PC-9 (cell line): ENCODE measurements around the gene NUP160. TPM values are rescaled to one million over a fixed set of nuclear protein-coding genes. Genes with fewer than 3 reads are reported as not detected.
A peak's percentile ranks its signal among the peaks of the same experiment; 100 is the strongest.
"Not testable (repeated sequence)": the region's sequence is repeated elsewhere in the genome, so short reads cannot be mapped to it uniquely, and the experiment has no call there.

Experiments
- BruUV-seq: library from RNA; stranded (reverse); fragments of 400-500 nt; replicated peaks from 2 replicates; lab custom pipeline; 2021; lab: Mats Ljungman, UMichigan
- CTCF ChIA-PET: fragments of 300-600 bp; sonication (Branson Sonifier 250); formaldehyde crosslinking; loops from one replicate; lab custom pipeline; 2022; ENCODE audit warnings: antibody characterized with exemption; lab: Charles Lee
- POLR2A ChIA-PET: fragments of 300-600 bp; sonication (Branson Sonifier 250); formaldehyde crosslinking; loops from one replicate; lab custom pipeline; 2022; ENCODE audit warnings: antibody characterized with exemption; ENCODE audit not compliant: unreplicated experiment; lab: Charles Lee
- DNase-seq, 2 experiments: peaks; one replicate each; pipeline versions ENCODE4 v3.0.0 to v3.0.0-alpha.2; 2015 to 2022; ENCODE audit warnings: mixed read lengths in 1 of 2
- H2AFZ ChIP-seq: fragments of 200-600 bp; sonication (generic); 2 replicates; pipeline ENCODE4 v1.8.1; 2017; ENCODE audit warnings: antibody characterized with exemption
- H3F3A ChIP-seq: fragments of 200-600 bp; sonication (generic); 2 replicates; pipeline ENCODE4 v1.8.1; 2017; ENCODE audit warnings: antibody characterized with exemption, mild to moderate bottlenecking, low read depth; ENCODE audit not compliant: insufficient read depth
- H3K27ac ChIP-seq: fragments of 200-600 bp; sonication (generic); 2 replicates; pipeline ENCODE4 v1.6.1; 2016; ENCODE audit warnings: mixed run types
- H3K27me3 ChIP-seq: fragments of 200-600 bp; sonication (generic); 2 replicates; pipeline ENCODE4 v1.6.1; 2016; ENCODE audit warnings: low read depth, mixed run types; ENCODE audit not compliant: insufficient read depth
- H3K36me3 ChIP-seq: fragments of 200-600 bp; sonication (generic); 2 replicates; pipeline ENCODE4 v1.6.1; 2016; ENCODE audit warnings: low read depth, mixed run types
- H3K4me1 ChIP-seq: fragments of 200-600 bp; sonication (generic); replicated peaks from 2 replicates; pipeline ENCODE4 v1.6.1; 2016; ENCODE audit warnings: mixed run types; ENCODE audit not compliant: insufficient read depth
- H3K4me2 ChIP-seq: fragments of 200-600 bp; sonication (generic); 2 replicates; pipeline ENCODE4 v1.6.1; 2017; ENCODE audit warnings: mixed run types
- H3K4me3 ChIP-seq: fragments of 200-600 bp; sonication (generic); 2 replicates; pipeline ENCODE4 v1.6.1; 2016; ENCODE audit warnings: mixed run types
- H3K79me2 ChIP-seq: fragments of 200-600 bp; sonication (generic); 2 replicates; pipeline ENCODE4 v1.6.1; 2017; ENCODE audit warnings: low read depth, mixed run types
- H3K9me2 ChIP-seq: fragments of 200-600 bp; sonication (generic); 2 replicates; pipeline ENCODE4 v1.8.1; 2017; ENCODE audit warnings: mild to moderate bottlenecking; ENCODE audit not compliant: insufficient read depth
- H3K9me3 ChIP-seq: fragments of 200-600 bp; sonication (generic); 2 replicates; pipeline ENCODE4 v1.8.1; 2016; ENCODE audit warnings: low read depth; ENCODE audit not compliant: insufficient read depth
- H4K20me1 ChIP-seq: fragments of 200-600 bp; sonication (generic); 2 replicates; pipeline ENCODE4 v1.8.1; 2017; ENCODE audit not compliant: insufficient read depth
- CTCF ChIP-seq: fragments of 200-600 bp; sonication (generic); conservative IDR thresholded peaks from 2 replicates; pipeline ENCODE4 v1.6.1; 2017; ENCODE audit warnings: mixed run types, antibody characterized with exemption, mild to moderate bottlenecking, moderate library complexity
- EZH2 ChIP-seq: fragments of 200-600 bp; sonication (generic); IDR thresholded peaks from 2 replicates; pipeline ENCODE4 v1.8.0; 2017; ENCODE audit warnings: antibody characterized with exemption, low read depth
- intact Hi-C: fragments of 100-400 bp; cut with micrococcal nuclease; formaldehyde crosslinking; loops from one replicate; pipeline ENCODE4 v1.10.0; 2022; ENCODE audit not compliant: unreplicated experiment
- total RNA-seq: library from RNA; stranded (reverse); gene quantifications from 2 replicates; pipeline ENCODE4 v1.2.3, GENCODE V29; 2021

Gene NUP160
- total RNA-seq, 1 experiment from 2014 or later, result 73.2 TPM

GRCh38 chr11:47879259-47880158, 31.4 kb upstream of the NUP160 start:
- no peaks in the 10 kb centered on the region for H3K4me1 ChIP-seq
- no peak overlapping the region for H2AFZ ChIP-seq
- peaks cover 20% of the 10 kb centered on the region for H3K9me3 ChIP-seq
- no peaks in the 10 kb centered on the region for H3K79me2 ChIP-seq
- H4K20me1 ChIP-seq, result no peaks in the 10 kb centered on the region
- POLR2A ChIA-PET, result interaction anchor here (0.5 kb wide), 1 partner anchor 17 kb away, joined by 4 read pairs; no protein-coding TSS in a partner anchor
- DNase-seq, result no peak
- H3K27ac ChIP-seq, result no peak overlapping the region
- TF ChIP-seq CTCF, result no peak
- no peak for TF ChIP-seq EZH2
- H3K27me3 ChIP-seq, result no peaks in the 10 kb centered on the region
- H3K4me3 ChIP-seq, result no peak overlapping the region
- no peaks in the 10 kb centered on the region for H3K36me3 ChIP-seq
- BruUV-seq, result no TSS peak
- no peak overlapping the region for H3K4me2 ChIP-seq
- CTCF ChIA-PET, result interaction anchor here (0.6 to 0.8 kb wide), 2 partner anchors 9 to 262 kb away, joined by 3 to 4 read pairs; no protein-coding TSS in a partner anchor
- no peaks in the 10 kb centered on the region for H3K9me2 ChIP-seq
- H3F3A ChIP-seq, result no peaks in the 10 kb centered on the region
- intact Hi-C loops, result no loop called here

- H2AFZ ChIP-seq, H3K36me3 ChIP-seq, BruUV-seq, H3K27ac ChIP-seq, H3K4me1 ChIP-seq, POLR2A ChIA-PET, H3K27me3 ChIP-seq, H3K9me2 ChIP-seq, H4K20me1 ChIP-seq, CTCF ChIA-PET, H3K4me2 ChIP-seq, H3K4me3 ChIP-seq, H3F3A ChIP-seq, intact Hi-C loops, H3K79me2 ChIP-seq, DNase-seq: not testable (repeated sequence)
- peaks cover 22% of the 10 kb centered on the region for H3K9me3 ChIP-seq
Observed at GRCh38 chr11:47875858-47876257, 27.7 kb upstream of the NUP160 start.

- Histone ChIP-seq H3F3A (peaks cover 16% of the 10 kb centered on the region; the same call in 1 of the 2 replicates), H4K20me1 (no peaks in the 10 kb centered on the region), H2AFZ (no peak overlapping the region), H3K27me3 (no peaks in the 10 kb centered on the region), H3K4me2 (peak overlapping the region; percentile 12; the same call in 1 of the 2 replicates), H3K79me2 (no peaks in the 10 kb centered on the region), H3K4me3 (no peak overlapping the region), H3K9me2 (no peaks in the 10 kb centered on the region; the same call in 1 of the 2 replicates), H3K27ac (peak overlapping the region; percentile 26), H3K9me3 (peaks cover 11% of the 10 kb centered on the region), H3K36me3 (no peaks in the 10 kb centered on the region), H3K4me1 (peaks cover 16% of the 10 kb centered on the region)
- no peak for DNase-seq
- ChIA-PET POLR2A (interaction anchor here (0.6 kb wide), 1 partner anchor 319 kb away, joined by 5 read pairs; no protein-coding TSS in a partner anchor), CTCF (no interaction called here)
- TF ChIP-seq CTCF (no peak), EZH2 (no peak)
- BruUV-seq, result no TSS peak
- intact Hi-C loops, result no loop called here
Observed at GRCh38 chr11:47870404-47870803, 22.3 kb upstream of the NUP160 start.
